HEK293 (cell line): ENCODE results near the gene FBN2.

ENCODE experiments used
- CTCF ChIA-PET: fragments of 350-600 bp; formaldehyde crosslinking; extraction: SDS; loops from one replicate; lab custom pipeline; 2021; ENCODE audit warnings: antibody characterized with exemption; lab: Yijun Ruan, JAX
- POLR2A ChIA-PET: fragments of 300-600 bp; formaldehyde crosslinking; extraction: SDS; loops from one replicate; lab custom pipeline; 2020; ENCODE audit warnings: antibody characterized with exemption, inconsistent platforms; lab: Yijun Ruan, JAX
- H3K27ac ChIP-seq: fragments of 200-500 bp; sonication (Bioruptor generic); 2 replicates; pipeline ENCODE4 v1.5.1; 2014; ENCODE audit warnings: low read depth, low read length, control low read depth, inconsistent platforms; ENCODE audit errors: extremely low read depth
- H3K36me3 ChIP-seq, 2 experiments: fragments of 200-500 bp in 1 of 2; sonication (Bioruptor generic) in 1 of 2; 1 replicate in 1 of 2; 2 replicates in 1 of 2; pipeline ENCODE4 v1.5.1; 2014 to 2017; ENCODE audit warnings: inconsistent platforms in 2 of 2, low read length in 2 of 2; ENCODE audit not compliant: control insufficient read depth in 2 of 2, insufficient read depth in 1 of 2
- H3K4me1 ChIP-seq: fragments of 200-500 bp; sonication (Bioruptor generic); 2 replicates; pipeline ENCODE4 v1.5.1; 2014; ENCODE audit warnings: mild to moderate bottlenecking, low read length, inconsistent platforms; ENCODE audit not compliant: control insufficient read depth, insufficient read depth
- H3K4me3 ChIP-seq: 2 replicates; pipeline ENCODE4 v1.5.1; 2011; ENCODE audit warnings: low read depth, mild to moderate bottlenecking, control low read depth, low read length, moderate library complexity
- H3K9me3 ChIP-seq: fragments of 200-500 bp; sonication (Bioruptor generic); 2 replicates; pipeline ENCODE4 v1.5.1; 2014; ENCODE audit warnings: low read depth, low read length, inconsistent platforms; ENCODE audit not compliant: control insufficient read depth, insufficient read depth
- BCL11A ChIP-seq: fragments of 450-650 bp; formaldehyde crosslinking; IDR thresholded peaks from 2 replicates; pipeline ENCODE4 v1.5.1; 2016; ENCODE audit warnings: low read depth, missing biosample characterization, missing genetic modification characterization
- FEZF1 ChIP-seq: fragments of 450-650 bp; formaldehyde crosslinking; IDR thresholded peaks from 2 replicates; pipeline ENCODE4 v1.5.1; 2016; ENCODE audit warnings: missing biosample characterization, missing genetic modification characterization
- HOXC10 ChIP-seq: sonication (generic); formaldehyde crosslinking; IDR thresholded peaks from 2 replicates; pipeline ENCODE4 v1.8.1; 2023; ENCODE audit warnings: mild to moderate bottlenecking, missing genetic modification reagents
- KLF9 ChIP-seq: fragments of 450-650 bp; formaldehyde crosslinking; IDR thresholded peaks from 2 replicates; pipeline ENCODE4 v1.5.1; 2016; ENCODE audit warnings: missing biosample characterization, missing genetic modification characterization, low read depth
- PRDM4 ChIP-seq: fragments of 450-650 bp; formaldehyde crosslinking; IDR thresholded peaks from 2 replicates; pipeline ENCODE4 v1.5.1; 2017; ENCODE audit warnings: missing biosample characterization, missing genetic modification characterization
- REST ChIP-seq: fragments of 450-650 bp; formaldehyde crosslinking; IDR thresholded peaks from 2 replicates; pipeline ENCODE4 v1.5.1; 2016; ENCODE audit warnings: missing biosample characterization, missing genetic modification characterization
- SALL2 ChIP-seq: fragments of 450-650 bp; formaldehyde crosslinking; IDR thresholded peaks from 2 replicates; pipeline ENCODE4 v1.5.0; 2017; ENCODE audit warnings: missing biosample characterization, mild to moderate bottlenecking, missing genetic modification characterization, borderline replicate concordance
- SP2 ChIP-seq: fragments of 450-650 bp; formaldehyde crosslinking; IDR thresholded peaks from 2 replicates; pipeline ENCODE4 v1.5.1; 2016; ENCODE audit warnings: missing biosample characterization, missing genetic modification characterization
- WT1 ChIP-seq: fragments of 450-650 bp; formaldehyde crosslinking; IDR thresholded peaks from 2 replicates; pipeline ENCODE4 v1.5.1; 2016; ENCODE audit warnings: missing biosample characterization, missing genetic modification characterization
- ZBTB10 ChIP-seq: fragments of 450-650 bp; formaldehyde crosslinking; IDR thresholded peaks from 2 replicates; pipeline ENCODE4 v1.5.1; 2016; ENCODE audit warnings: missing biosample characterization, missing genetic modification characterization
- ZNF133 ChIP-seq: fragments of 450-650 bp; formaldehyde crosslinking; IDR thresholded peaks from 2 replicates; pipeline ENCODE4 v1.5.1; 2016; ENCODE audit warnings: missing biosample characterization, missing genetic modification characterization
- ZNF280D ChIP-seq: fragments of 450-650 bp; formaldehyde crosslinking; IDR thresholded peaks from 2 replicates; pipeline ENCODE4 v1.5.1; 2016; ENCODE audit warnings: missing biosample characterization, missing genetic modification characterization
- ZNF324 ChIP-seq: fragments of 450-650 bp; formaldehyde crosslinking; IDR thresholded peaks from 2 replicates; pipeline ENCODE4 v1.5.1; 2016; ENCODE audit warnings: missing biosample characterization, missing genetic modification characterization
- ZNF366 ChIP-seq: fragments of 450-650 bp; formaldehyde crosslinking; conservative IDR thresholded peaks from 2 replicates; pipeline ENCODE4 v1.5.1; 2016; ENCODE audit warnings: missing biosample characterization, missing genetic modification characterization
- ZNF558 ChIP-seq: fragments of 450-650 bp; formaldehyde crosslinking; IDR thresholded peaks from 2 replicates; pipeline ENCODE4 v1.5.1; 2016; ENCODE audit warnings: missing biosample characterization, missing genetic modification characterization
- ZNF704 ChIP-seq: fragments of 450-650 bp; formaldehyde crosslinking; IDR thresholded peaks from 2 replicates; pipeline ENCODE4 v1.5.1; 2016; ENCODE audit warnings: missing biosample characterization, missing genetic modification characterization
- ZNF791 ChIP-seq: fragments of 450-650 bp; formaldehyde crosslinking; IDR thresholded peaks from 2 replicates; pipeline ENCODE4 v1.5.1; 2016; ENCODE audit warnings: missing biosample characterization, missing genetic modification characterization
- ZSCAN30 ChIP-seq: fragments of 450-650 bp; IDR thresholded peaks from 2 replicates; pipeline ENCODE4 v1.5.1; 2018; ENCODE audit warnings: missing biosample characterization, mild to moderate bottlenecking, missing genetic modification characterization, moderate library complexity

Gene FBN2

GRCh38 chr5:128432913-128433440 is 105.1 kb downstream of the FBN2 start:
- CTCF ChIA-PET: no interaction called here
- TF ChIP-seq ZNF791: no peak
- no peak for TF ChIP-seq WT1 (tag by site-specific recombination)
- TF ChIP-seq SP2 (tag by site-specific recombination): no peak
- no peak for TF ChIP-seq ZNF704 (tag by site-specific recombination)
- TF ChIP-seq BCL11A (tag by site-specific recombination): no peak
- TF ChIP-seq SALL2: no peak
- no peak for TF ChIP-seq KLF9
- no peak for TF ChIP-seq ZNF558 (tag by site-specific recombination)
- no peak for TF ChIP-seq ZSCAN30 (tag by site-specific recombination)
- no peak for TF ChIP-seq ZBTB10 (tag by site-specific recombination)

GRCh38 chr5:128427921-128428320 is 110.1 kb downstream of the FBN2 start:
- Histone ChIP-seq H3K9me3 (no peaks in the 10 kb centered on the region), H3K36me3 (peaks cover 0 to 10% of the 10 kb centered on the region in 2 experiments; a peak in 1 of 3 replicates), H3K4me3 (no peak overlapping the region), H3K27ac (no peak overlapping the region), H3K4me1 (peaks cover 3% of the 10 kb centered on the region; the same call in 1 of the 2 replicates)
- TF ChIP-seq ZNF280D (tag by site-specific recombination) (no peak), ZNF324 (tag by site-specific recombination) (no peak), PRDM4 (no peak), WT1 (tag by site-specific recombination) (no peak), ZNF133 (tag by site-specific recombination) (no peak), HOXC10 (CRISPR knock-in tag) (no peak), REST (tag by site-specific recombination) (no peak), FEZF1 (tag by site-specific recombination) (no peak), ZNF366 (no peak)
- POLR2A ChIA-PET: no interaction called here
- CTCF ChIA-PET: no interaction called here

More at GRCh38 chr5:128432913-128433440, 105.1 kb downstream of the FBN2 start:
- no peak overlapping the region for H3K27ac ChIP-seq
- no peaks in the 10 kb centered on the region for H3K36me3 ChIP-seq
- no peaks in the 10 kb centered on the region for H3K9me3 ChIP-seq
- no peak overlapping the region for H3K4me3 ChIP-seq
- POLR2A ChIA-PET: no interaction called here
- peaks cover 17% of the 10 kb centered on the region for H3K4me1 ChIP-seq
